MCF 10A (cell line): ENCODE measurements around the gene ERMP1. TPM values are rescaled to one million over a fixed set of nuclear protein-coding genes. Genes with fewer than 3 reads are reported as not detected.
A peak's percentile ranks its signal among the peaks of the same experiment; 100 is the strongest.

ENCODE experiments used
- BruUV-seq: library from RNA; stranded (reverse); fragments of 400-500 nt; replicated peaks from 2 replicates; lab custom pipeline; 2021; lab: Mats Ljungman, UMichigan
- CTCF ChIA-PET: fragments of 300-600 bp; sonication (Branson Sonifier 250); formaldehyde crosslinking; extraction: SDS; loops from one replicate; lab custom pipeline; 2021; ENCODE audit warnings: antibody characterized with exemption, inconsistent platforms; lab: Yijun Ruan, JAX
- POLR2A ChIA-PET: fragments of 300-600, 350-650 bp; sonication (Branson Sonifier 250); formaldehyde crosslinking; extraction: SDS; loops from one replicate; lab custom pipeline; 2020; ENCODE audit warnings: antibody characterized with exemption, inconsistent platforms; lab: Yijun Ruan, JAX
- DNase-seq: peaks from one replicate; pipeline ENCODE4 v3.0.0-alpha.2; 2018; ENCODE audit not compliant: unreplicated experiment
- H3K27ac Mint-ChIP-seq: one replicate; pipeline ENCODE4 v1.8.0; 2022; ENCODE audit warnings: mild to moderate bottlenecking, low read depth, mixed read lengths; ENCODE audit not compliant: unreplicated experiment
- H3K27me3 Mint-ChIP-seq: one replicate; pipeline ENCODE4 v1.8.0; 2022; ENCODE audit warnings: mixed read lengths; ENCODE audit not compliant: insufficient read depth, unreplicated experiment
- H3K36me3 Mint-ChIP-seq: one replicate; pipeline ENCODE4 v1.8.0; 2022; ENCODE audit warnings: mild to moderate bottlenecking, moderate library complexity, mixed read lengths; ENCODE audit not compliant: insufficient read depth, unreplicated experiment
- H3K4me1 Mint-ChIP-seq: one replicate; pipeline ENCODE4 v1.8.0; 2022; ENCODE audit warnings: mixed read lengths; ENCODE audit not compliant: insufficient read depth, unreplicated experiment
- H3K4me3 Mint-ChIP-seq: one replicate; pipeline ENCODE4 v1.8.0; 2022; ENCODE audit warnings: mild to moderate bottlenecking, moderate library complexity, mixed read lengths; ENCODE audit not compliant: unreplicated experiment
- H3K9me3 Mint-ChIP-seq: one replicate; pipeline ENCODE4 v1.8.0; 2022; ENCODE audit warnings: mixed read lengths; ENCODE audit not compliant: unreplicated experiment
- intact Hi-C: fragments of 100-400 bp; cut with micrococcal nuclease; formaldehyde crosslinking; loops from 2 replicates; pipeline ENCODE4 v1.14.1; 2022
- total RNA-seq: library from RNA; stranded (reverse); gene quantifications from 2 replicates; pipeline ENCODE4 v1.2.3, GENCODE V29; 2022
- TF ChIP-seq, protein P1 (sequence below): fragments of 200-600 bp; IDR thresholded peaks from one replicate; pipeline ENCODE4 v1.8.0; 2022; ENCODE audit warnings: antibody characterized with exemption, mild to moderate bottlenecking; ENCODE audit not compliant: unreplicated experiment

ERMP1 gene
- total RNA-seq, 1 experiment from 2014 or later = 17.2 TPM

DNA sequence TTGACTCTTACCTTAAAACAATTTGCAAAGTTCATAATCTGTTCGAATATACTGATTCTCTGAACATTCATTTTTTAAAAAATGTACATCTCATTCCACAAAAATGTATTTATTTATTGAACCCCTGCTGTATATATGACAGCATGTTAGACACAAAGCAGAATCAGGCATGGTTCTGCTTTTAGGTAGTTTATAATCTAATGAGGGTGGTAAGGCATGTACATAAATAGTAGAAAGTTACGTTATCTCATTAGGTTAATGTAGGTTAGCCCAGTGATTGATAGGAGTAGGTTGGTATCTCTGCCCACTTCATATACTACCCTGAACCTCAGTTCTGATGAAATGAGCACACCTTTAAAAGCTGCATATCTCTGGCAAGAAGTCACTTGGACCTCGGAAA lies 89.8 kb downstream of the ERMP1 start:
- TF ChIP-seq, protein P1, sequence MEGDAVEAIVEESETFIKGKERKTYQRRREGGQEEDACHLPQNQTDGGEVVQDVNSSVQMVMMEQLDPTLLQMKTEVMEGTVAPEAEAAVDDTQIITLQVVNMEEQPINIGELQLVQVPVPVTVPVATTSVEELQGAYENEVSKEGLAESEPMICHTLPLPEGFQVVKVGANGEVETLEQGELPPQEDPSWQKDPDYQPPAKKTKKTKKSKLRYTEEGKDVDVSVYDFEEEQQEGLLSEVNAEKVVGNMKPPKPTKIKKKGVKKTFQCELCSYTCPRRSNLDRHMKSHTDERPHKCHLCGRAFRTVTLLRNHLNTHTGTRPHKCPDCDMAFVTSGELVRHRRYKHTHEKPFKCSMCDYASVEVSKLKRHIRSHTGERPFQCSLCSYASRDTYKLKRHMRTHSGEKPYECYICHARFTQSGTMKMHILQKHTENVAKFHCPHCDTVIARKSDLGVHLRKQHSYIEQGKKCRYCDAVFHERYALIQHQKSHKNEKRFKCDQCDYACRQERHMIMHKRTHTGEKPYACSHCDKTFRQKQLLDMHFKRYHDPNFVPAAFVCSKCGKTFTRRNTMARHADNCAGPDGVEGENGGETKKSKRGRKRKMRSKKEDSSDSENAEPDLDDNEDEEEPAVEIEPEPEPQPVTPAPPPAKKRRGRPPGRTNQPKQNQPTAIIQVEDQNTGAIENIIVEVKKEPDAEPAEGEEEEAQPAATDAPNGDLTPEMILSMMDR = no peak
- BruUV-seq = no TSS peak
- POLR2A ChIA-PET = interaction anchor here (1.0 to 1.8 kb wide), 2 partner anchors 14 to 111 kb away, joined by 4 read pairs; no protein-coding TSS in a partner anchor
- Mint-ChIP-seq H3K27ac (no peak overlapping the region), H3K9me3 (no peaks in the 10 kb centered on the region), H3K4me3 (no peak overlapping the region), H3K4me1 (no peaks in the 10 kb centered on the region), H3K27me3 (no peaks in the 10 kb centered on the region), H3K36me3 (peaks cover 77% of the 10 kb centered on the region)
- no peak for DNase-seq
- intact Hi-C loops = no loop called here
- CTCF ChIA-PET = interaction anchor here (0.6 kb wide), 2 partner anchors 140 to 1369 kb away, joined by 3 to 7 read pairs; no protein-coding TSS in a partner anchor

DNA sequence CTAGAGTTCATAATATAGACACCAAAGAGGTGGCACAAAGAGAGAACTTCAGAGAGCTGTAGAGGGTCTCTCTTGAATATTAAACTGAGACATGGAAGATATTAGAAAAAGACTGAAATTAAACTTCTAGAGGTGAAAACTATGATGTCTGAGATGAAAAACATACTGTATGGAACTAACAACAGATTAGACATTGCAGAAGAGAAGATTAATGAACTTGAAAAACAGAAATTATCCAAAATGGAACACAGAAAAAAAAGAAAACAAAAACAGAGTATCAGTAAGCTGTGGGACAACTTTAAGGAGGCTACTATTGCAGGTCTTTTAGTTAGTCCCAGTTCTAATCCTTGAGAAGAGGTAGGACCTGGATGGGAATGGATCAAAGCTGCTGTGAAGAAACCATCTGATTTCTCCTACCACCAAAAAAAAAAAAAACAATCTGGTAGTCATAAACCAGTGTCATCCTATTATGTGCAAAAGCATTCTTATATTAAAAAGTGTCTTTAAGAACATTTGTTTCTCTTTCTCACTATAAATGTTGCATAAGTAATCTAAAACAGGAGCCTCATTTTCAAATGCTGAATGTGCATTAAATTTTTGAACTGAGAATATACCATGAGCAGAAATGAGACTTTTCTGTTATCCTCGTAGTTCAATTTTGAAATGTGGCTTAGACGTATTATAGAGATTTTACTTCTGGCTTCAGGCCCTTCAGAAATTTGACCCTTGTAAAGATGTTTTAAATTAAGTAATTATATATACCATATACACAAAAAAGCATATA lies 96.2 kb downstream of the ERMP1 start:
- DNase-seq = no peak
- Mint-ChIP-seq H3K27ac (no peak overlapping the region), H3K27me3 (no peaks in the 10 kb centered on the region), H3K4me3 (no peak overlapping the region), H3K9me3 (no peaks in the 10 kb centered on the region), H3K4me1 (no peaks in the 10 kb centered on the region), H3K36me3 (peaks cover 70% of the 10 kb centered on the region)
- POLR2A ChIA-PET = no interaction called here
- CTCF ChIA-PET = no interaction called here
- no TSS peak for BruUV-seq
- intact Hi-C loops = no loop called here
- TF ChIP-seq, protein P1 = no peak

DNA sequence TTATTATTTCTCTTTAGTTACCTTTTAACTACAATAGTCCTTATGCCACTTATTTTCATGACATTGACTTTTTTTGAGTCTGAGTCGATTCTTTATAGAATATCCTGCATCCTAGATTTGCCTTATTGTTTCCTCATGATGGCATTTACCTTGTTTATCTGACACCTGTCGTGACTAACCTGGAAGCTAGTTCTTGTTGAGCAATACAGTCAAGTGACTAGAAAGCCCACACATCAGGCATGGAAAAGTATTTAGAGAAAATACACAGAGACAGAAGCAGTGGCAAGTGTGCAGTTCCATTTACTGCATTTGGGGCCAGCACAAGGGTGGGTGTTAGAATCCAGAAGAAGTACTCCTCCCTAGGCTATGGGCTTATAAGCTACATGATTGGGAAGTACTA lies 97.8 kb downstream of the ERMP1 start:
- DNase-seq = peak; percentile 3
- H3K36me3 Mint-ChIP-seq = peaks cover 55% of the 10 kb centered on the region
- CTCF ChIA-PET = no interaction called here
- H3K27ac Mint-ChIP-seq = no peak overlapping the region
- no peaks in the 10 kb centered on the region for H3K27me3 Mint-ChIP-seq
- POLR2A ChIA-PET = no interaction called here
- BruUV-seq = no TSS peak
- no peaks in the 10 kb centered on the region for H3K4me1 Mint-ChIP-seq
- TF ChIP-seq, protein P1 = no peak
- intact Hi-C loops = no loop called here
- no peaks in the 10 kb centered on the region for H3K9me3 Mint-ChIP-seq
- H3K4me3 Mint-ChIP-seq = no peak overlapping the region

Other genes with a start within 250 kb of the ERMP1 start
- gene RIC1, start 204.0 kb downstream of the ERMP1 start, total RNA-seq = 21.3 and 23.1 TPM in 2 replicates
- not detected in 2 replicates for gene MLANA, start 57.8 kb upstream of the ERMP1 start, total RNA-seq
- 13.9 and 18.2 TPM in 2 replicates for gene RANBP6, start 182.5 kb upstream of the ERMP1 start, total RNA-seq